Right lobe of liver (tissue), 4 donors: Measurements from ENCODE around the gene CD9.

Source experiments
- POLR2A ChIP-seq: fragments of 450-650 bp; IDR thresholded peaks from one replicate; pipeline ENCODE4 v1.6.1; 2017; ENCODE audit warnings: antibody characterized with exemption, mild to moderate bottlenecking
- TF ChIP-seq, protein P1 (sequence below), 4 donors: fragments of 200-600 bp in 3 of 4; fragments of 450-650 bp in 1 of 4; IDR thresholded peaks; one replicate each; pipeline versions ENCODE4 v1.5.1 to v1.8.0; 2016 to 2022; ENCODE audit warnings: antibody characterized with exemption in 4 of 4, mild to moderate bottlenecking in 2 of 4
- donor health status: DM: no; HTN: no; CAD: no.
- donor health status: DM: no; HTN: no; CAD: no.
- donor health status: DM: no; HTN: yes; CAD: no.

DNA sequence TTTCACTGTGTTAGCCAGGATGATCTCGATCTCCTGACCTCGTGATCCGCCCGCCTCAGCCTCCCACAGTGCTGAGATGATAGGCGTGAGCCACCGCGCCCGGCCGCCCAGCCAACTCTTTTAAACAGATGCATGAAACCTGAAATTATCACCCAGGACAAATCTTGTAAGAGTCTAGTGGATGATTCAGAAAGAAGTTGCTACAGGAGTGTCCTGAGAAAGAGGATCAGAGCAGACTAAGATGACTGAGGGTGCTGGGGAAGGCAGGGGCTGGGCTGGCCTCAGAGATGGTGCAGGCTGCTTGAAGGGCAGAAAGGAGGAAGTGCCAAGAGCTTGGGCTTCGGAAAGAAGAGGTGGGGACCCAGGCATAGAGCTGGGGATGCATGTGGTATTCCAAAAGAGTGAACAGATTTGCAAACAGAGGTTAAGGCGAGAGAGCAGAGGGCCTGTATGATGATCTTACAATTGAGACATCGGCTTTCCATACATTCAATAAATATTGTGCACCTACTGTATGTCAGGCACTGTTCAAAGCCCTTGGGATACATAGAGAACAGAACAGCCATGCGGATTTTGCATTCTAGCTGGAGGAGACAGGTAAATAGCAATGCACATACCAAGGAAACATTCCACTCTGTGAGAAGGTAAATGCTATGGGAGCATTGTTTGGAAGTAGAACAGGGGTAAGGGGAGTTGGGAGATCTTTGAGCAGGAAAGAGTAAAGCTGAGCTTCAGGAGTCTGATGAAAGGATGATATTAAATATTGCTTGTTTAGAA lies 7.4 kb upstream of the CD9 start:
- TF ChIP-seq, protein P1, sequence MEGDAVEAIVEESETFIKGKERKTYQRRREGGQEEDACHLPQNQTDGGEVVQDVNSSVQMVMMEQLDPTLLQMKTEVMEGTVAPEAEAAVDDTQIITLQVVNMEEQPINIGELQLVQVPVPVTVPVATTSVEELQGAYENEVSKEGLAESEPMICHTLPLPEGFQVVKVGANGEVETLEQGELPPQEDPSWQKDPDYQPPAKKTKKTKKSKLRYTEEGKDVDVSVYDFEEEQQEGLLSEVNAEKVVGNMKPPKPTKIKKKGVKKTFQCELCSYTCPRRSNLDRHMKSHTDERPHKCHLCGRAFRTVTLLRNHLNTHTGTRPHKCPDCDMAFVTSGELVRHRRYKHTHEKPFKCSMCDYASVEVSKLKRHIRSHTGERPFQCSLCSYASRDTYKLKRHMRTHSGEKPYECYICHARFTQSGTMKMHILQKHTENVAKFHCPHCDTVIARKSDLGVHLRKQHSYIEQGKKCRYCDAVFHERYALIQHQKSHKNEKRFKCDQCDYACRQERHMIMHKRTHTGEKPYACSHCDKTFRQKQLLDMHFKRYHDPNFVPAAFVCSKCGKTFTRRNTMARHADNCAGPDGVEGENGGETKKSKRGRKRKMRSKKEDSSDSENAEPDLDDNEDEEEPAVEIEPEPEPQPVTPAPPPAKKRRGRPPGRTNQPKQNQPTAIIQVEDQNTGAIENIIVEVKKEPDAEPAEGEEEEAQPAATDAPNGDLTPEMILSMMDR (IDR thresholded peaks at IDR 0.05), result no peak
- no peak for TF ChIP-seq POLR2A
